ENCODE results near the gene GZMM.

GZMM gene

DNA sequence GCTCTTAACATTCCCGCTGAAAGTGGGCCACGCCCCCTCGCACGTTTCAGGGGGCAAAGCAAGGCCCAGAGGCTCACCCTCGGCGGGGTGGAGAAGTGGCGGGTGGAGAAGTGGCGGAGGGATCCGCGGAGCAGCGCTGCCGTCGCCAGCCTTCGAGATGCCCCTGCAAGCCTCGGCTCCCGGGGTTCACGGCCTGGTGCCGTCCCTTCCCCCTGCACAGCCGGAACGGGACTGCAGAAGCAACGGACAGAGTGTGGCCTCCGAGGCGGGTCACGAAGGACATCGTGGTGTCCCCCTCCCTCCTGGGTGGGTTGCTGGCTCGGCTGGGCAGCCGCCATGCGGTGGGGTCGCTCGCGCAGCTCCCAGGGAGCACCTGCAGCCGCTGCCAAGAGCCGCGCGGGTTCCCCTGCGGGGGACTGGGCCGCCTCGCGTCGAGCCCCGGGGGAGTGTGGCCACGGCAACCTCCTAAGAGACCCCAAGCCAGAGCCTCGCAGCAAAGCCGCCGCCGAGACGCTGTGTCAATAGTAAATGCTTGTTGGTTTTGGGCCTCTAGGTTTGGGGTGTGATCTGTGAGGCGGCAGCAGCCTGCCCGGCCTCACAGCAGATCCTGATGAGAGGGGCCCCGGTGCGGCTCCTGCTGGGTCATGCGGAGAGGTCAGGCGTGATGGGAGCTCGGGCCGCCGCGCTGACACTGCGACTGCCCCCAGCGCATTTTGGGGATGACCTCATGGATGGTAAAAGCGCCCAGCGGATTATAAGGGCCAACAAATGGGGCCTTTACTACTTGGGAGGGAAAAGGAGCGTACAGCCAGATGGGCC, 31.1 kb upstream of the GZMM start:
- peak; percentile 68 for DNase-seq

DNA sequence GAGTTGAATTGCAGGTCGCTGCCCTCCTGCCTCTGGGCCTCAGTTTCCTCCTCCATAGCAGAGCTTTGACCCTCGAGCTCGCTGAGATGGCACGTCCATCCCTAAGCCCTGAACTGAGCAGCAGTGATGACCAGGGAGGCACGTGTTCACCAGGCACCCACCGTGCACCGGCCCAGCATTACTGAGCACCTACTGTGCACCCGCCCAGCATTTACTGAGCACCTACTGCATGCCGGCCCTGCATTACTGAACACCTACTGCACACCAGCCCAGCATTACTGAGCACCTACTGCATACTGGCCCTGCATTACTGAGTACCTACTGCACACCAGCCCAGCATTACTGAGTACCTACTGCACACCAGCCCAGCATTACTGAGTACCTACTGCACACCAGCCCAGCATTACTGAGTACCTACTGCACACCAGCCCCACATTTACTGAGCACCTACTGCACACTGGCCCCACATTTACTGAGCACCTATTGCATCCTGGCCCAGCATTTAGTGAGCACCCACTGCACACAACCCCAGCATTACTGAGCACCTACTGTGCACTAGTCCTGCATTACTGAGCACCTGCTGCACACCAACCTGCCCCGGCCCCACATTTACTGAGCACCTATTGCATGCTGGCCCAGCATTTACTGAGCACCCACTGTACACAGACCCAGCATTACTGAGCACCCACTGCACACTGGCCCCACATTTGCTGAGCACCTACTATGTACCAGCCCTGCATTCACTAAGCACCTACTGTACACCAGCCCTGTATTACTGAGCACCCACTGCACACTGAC, 30.3 kb upstream of the GZMM start:
- no peak for DNase-seq

DNA sequence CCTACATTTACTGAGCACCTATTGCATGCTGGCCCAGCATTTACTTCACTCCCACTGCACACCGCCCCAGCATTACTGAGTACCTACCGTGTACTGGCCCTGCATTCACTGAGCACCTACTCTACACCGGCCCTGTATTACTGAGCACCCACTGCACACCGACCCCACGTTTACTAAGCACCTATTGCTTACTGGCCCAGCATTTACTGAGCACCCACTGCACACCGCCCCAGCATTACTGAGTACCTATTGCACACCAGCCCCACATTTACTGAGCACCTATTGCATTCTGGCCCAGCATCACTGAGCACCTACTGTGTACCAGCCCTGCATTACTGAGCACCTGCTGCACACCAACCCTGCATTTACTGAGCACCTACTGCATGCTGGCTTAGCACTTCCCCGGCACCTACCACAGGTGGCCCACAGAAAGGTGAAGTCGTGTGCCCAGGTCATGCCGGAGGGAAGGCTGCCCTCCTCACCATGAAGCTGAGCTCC, 29.6 kb upstream of the GZMM start:
- DNase-seq, result no peak

DNA sequence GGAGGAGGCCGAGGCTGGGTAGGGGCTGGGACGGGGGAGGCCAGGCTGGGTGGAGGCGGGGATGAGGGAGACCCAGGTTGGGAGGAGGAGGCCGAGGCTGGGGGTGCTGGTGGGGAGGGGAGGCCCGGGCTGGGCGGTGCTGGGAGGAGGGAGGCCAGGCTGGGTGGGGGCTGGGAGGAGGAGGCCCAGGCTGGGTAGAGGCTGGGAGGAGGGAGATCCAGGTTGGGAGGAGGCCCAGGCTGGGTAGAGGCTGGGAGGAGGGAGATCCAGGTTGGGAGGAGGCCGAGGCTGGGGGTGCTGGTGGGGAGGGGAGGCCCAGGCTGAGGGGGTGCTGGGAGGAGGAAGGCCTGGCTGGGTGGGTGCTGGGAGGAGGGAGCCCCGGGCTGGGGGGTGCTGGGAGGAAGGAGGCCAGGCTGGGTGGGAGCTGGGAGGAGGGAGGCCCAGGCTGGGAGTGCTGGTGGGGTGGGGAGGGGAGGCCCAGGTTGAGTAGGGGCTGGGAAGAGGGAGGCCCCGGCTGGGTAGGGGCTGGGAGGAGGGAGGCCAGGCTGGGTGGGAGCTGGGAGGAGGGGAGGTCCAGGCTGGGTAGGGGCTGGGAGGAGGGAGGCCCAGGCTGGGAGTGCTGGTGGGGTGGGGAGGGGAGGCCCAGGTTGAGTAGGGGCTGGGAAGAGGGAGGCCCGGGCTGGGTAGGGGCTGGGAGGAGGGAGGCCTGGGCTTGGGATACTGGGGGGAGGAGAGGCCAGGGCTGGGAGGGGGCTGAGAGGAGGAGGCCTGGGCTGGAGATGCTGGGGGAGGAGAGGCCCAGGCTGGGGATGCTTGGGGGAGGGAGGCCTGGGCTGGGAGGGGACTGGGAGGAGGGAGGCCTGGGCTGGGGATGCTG, 25.9 kb upstream of the GZMM start:
- no peak for DNase-seq

DNA sequence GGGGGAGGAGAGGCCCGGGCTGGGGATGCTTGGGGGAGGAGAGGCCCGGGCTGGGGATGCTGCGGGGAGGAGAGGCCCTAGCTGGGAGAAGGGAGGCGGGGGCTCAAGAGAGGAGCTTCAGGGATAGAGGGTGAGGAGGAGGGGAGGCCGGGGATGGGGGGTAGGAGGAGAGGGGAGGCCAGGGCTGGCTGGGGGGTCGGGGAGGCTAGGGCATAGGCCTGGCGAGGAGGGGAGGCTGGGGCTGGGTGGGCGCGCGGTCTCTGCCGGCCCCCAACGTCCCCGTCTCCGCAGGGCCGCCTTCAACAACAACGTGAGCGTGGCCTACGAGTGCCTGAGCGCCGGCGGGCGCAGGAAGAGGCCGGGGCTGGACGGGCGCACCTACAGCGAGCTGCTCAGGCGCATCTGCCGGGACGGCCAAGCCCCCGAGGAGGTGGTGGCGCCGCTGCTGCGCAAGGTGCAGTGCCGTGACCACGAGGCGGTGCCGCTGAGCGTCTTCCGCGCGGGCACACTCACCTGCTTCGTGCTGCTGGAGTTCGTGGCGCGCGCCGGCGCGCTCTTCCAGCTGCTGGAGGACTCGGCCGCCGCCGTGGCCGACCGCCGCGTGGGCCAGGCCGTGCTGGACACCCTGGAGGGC, 25.1 kb upstream of the GZMM start:
- no peak for DNase-seq

DNA sequence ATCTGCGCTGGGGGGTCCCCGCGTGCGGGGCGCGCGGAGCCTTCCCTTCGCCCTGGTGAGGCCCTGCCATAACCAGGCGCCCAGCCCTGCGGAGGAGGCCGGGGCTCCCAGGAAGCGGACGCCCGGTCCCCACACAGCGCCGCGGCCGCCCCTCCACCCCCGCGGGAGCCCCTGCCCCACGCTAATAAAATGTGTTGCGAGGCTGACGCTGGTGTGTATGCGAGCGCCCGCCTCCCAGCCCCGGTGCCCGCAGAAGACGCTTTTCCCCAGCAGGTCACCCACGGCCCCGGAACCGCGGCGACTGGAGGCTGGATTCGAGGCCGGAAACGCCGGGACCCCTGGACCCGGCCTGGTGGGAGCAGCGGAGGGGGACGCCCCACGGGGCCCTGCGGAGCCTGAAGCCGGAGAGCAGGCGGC, 24.4 kb upstream of the GZMM start:
- DNase-seq, result no peak

DNA sequence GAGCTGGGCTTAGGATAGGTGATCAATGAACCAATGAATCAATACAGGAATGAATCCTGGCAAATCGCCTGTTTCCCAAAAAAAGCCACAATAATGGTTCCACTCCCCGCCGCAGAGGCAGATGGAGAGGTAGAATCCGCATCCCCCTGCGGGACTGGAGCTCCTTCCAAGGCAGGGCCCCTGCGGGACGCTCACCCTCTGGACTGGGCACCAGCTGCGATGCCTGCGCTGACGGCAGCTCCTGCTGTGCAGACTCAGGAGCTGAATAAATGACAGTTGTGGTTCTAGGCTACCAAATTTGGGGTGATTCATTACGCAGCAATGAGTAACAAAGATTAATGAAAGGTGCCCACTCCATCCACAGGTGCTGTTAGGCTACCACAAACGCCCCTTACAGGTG, 21.1 kb upstream of the GZMM start:
- DNase-seq, result no peak

DNA sequence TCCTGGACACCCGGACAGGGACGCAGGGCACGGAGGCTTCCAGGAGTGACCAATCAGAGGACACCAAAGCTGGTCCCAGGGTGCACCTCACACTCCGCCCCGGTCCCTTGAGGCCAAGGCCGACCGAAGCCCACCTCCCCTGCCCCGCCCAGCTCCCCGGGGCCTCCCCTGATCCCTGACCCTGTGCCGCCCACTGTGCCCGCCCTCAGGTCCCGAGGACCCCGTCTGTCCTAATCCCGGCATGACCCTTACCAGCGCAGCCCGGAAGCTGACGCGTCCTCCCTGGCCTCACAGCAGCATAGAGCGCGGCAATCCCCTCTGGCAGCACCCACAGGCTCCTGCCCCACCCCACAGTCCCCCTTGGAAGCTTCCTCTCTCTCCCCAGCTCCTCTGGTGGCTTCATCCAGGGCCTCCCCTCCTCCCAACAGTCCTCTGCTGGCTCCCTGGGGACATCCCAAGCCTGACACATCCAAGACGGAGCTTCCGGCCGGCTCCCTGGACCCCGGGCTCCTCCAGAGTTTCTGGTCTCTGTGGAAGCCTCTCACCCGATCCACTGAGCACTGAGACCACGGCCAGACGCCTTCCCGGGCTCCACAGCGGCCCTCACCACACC, 19.7 kb upstream of the GZMM start:
- DNase-seq, result no peak

DNA sequence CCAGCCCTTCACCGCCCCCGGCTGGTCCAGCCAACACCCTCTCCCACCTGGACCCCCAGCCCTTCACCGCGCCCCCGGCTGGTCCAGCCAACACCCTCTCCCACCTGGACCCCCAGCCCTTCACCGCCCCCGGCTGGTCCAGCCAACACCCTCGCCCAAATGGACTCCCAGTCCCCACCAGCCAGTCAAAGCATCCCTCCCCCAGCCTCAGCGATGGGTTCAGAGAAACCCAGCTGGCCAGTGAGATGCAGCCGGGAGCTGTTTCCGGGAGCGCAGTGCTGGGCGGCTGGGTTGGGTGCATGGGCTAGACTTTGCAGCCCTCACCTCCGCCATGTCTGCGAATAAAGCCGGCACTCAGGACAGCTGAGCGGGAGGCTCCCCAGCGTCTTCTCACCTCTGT, 18.8 kb upstream of the GZMM start:
- DNase-seq, result no peak

DNA sequence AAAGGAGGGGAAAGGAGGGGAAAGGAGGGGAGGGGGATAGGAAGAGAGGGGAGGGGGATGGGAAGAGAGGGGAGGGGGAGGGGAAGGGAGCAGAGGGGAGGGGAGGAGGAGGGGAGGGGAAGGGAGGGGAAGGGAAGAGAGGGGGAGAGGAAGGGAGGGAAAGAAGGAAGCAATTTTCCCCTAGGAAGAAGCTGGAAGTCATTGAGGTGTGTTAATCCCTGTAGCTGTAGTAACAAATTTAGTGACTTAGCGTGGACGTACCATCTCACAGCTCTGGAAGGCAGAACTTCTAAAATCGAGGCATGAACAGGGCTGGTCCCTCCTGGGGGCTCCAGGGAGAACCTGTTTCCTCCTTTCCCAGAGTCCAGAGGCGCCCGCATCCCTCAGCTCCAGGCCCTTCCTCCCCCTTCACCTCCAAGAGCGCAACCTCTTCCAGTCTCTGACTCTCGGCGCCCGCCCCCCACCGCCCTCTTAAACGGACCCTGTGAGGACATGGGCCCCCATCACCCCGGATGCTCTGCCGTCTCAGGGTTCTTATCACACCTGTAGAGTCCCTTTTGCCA, 17.9 kb upstream of the GZMM start:
- DNase-seq, result no peak

DNA sequence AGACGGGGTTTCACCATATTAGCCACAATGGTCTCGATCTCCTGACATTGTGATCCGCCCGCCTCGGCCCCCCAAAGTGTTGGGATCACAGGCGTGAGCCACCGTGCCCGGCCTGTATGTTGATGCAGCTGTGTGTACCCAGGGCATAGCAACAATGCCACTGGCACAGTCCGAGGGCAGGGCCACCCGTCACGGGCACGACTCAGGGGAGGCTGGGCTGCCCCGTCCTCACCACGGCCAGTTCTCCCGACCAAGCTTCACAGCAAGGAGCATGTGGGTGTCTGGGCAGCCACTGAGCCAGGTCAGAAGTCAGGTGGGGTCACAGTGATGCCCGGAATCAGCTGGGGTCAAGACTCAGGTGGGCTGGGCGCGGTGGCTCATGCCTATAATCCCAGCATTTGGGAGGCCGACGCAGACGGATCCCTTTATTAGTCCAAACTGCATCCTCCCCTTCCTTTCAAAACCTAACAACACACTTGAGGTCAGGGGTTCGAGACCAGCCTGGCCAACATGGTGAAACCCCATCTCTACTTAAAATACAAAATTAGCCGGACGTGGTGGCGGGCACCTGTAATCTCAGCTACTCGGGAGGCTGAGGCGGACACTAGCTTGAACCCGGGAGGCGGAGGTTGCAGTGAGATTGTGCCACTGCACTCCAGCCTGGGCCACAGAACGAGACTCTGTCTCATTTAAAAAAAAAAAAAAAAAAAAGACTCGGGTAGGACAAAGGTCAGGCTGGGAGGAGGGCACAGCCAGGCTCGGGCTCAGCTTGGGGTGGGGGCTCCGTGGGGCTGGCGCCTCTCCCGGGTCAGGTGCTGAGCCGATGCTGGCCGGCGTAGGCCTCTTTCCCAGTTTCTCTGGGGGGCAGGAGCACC, 13.5 kb upstream of the GZMM start:
- no peak for DNase-seq

DNA sequence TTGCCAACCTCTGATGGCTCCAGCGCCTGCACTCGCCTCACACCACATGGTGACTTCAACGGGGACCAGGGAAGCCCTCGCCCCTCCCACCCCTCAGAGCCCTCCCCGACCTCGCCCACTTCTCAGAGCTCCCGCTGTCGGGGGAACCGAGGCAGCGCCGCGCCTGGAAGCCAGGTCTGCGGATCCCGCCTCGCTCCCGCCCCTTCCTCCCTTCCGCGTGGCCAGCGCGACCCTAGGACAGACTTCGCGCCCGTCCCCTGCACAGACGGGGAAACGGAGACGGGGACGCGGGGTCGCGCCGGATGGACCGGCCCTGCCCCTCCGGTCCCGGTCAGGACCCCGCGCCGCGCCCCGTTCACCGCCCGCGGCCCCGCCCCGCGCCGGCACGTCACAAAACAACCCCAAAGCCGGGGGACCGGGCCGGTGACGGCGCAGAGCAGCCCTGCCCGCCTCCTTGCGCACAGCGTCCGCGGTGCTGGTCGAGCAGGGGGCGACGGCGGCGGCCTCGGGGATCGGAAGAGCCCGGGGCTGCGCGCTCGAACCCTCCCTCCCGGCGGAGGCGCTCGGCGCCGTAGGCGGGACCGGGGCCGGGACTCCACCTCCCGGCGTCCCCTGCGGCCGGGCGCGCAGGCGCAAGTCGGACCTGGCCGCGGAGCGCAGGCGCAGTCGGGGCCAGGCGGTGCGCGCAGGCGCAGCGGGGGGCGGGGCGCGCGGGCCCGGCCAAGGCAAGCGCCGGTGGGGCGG, 12.7 kb upstream of the GZMM start:
- peak; percentile 68 for DNase-seq

DNA sequence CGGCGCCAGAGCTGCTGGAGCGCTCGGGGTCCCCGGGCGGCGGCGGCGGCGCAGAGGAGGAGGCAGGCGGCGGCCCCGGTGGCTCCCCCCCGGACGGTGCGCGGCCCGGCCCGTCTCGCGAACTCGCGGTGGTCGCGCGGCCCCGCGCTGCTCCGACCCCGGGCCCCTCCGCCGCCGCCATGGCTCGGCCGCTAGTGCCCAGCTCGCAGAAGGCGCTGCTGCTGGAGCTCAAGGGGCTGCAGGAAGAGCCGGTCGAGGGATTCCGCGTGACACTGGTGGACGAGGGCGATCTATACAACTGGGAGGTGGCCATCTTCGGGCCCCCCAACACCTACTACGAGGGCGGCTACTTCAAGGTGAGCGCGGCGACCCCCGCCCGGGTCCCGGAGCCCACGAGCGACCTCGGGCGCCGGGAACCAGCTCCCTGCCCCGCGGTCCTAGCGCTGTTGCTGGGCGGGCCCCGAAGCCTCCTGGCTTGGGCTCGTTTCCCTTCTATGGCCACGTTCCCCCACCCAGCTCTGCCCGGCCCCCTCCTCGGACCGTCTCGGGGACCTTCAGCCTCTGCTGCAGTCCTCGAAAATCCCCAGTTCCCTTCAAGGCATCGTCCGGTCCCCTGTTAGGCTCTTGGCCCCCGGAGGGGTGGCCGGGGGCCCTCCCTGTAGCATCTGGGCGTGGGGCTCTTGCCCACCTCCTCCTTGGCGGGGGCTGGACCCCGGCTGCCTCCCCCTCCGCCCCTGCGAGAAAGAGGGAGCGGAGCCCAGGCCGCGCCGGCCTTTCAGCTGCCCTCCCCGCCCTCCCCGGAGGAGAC, 11.9 kb upstream of the GZMM start, which contains the start of gene CDC34:
TSS of gene CDC34 (plus strand) at position 8 of the 808 bp plus-strand sequence. CDS start at position 180, 172 bp downstream.
- DNase-seq, result no peak

DNA sequence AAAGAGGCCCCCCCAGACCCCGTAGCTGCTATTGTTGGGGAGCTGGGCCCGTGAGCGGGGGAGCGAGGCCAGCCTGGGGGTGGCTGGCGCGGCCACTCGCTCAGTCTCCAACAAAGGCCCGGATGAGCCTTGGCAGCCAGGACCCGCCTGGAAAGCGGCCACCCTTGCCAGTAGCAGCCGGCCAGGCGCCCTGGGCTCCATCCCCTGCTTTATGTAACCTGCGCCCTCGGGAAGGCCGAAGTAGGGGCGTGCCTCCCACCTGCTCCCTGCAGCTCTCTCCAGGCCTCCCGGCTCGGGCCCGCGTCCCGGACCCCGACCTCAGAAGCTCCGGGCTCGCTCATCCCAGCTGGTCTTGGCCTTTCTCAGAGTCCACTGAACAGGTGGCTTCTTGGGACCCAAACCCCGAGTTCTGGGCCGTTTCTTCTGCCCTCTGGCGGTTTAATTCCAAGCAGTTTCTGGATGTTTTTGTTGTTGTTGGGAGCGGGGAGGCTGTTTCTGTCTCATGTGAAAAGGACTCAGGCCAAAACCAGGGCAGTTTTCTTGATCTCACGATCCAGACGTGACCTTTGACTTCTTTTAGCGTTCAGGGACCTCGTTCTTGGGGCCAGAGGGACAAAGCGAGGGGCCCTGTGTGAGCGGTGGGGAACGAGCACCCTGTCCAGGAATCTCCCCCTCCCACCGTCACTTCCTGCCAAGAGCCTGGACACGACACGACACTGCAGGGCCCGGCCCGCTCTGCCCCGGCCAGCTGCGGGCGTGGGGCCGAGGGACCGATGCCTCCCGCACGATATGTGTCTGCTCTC, 11.1 kb upstream of the GZMM start:
- DNase-seq, result peak; percentile 33

DNA sequence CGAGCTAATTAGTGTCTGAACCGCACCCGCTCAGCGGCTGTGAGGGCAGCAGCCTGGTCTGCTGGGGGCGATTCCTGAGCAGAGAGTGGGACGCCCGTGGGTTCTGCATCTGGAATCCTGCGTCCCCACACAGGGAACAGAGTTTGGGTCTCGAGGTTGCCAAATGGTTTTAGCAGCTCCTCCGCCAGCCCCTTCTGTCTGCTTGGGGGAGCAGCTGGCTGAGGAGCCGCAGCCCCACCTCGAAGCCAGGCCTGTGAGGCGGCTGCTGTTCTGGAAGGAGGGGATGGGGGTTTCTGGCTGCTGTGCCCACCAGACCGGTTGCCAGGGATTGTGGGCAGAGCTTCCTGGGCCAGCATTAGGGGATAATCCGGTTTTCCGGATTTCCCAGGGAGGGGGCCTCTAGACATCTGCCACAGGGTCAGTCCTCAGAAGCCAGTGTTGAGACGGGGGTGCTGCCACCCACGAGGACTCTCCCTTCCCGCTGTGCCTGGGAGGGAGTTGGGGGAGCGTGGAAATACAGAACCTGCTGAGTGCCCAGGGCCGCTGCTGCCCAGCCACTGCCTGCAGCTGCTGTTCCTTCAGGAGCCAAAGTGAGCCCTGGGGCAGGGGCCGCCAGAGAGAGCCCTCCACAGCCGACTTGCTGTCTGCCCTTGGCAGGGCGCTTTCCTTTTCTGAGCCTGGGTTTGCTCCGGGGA, 10.3 kb upstream of the GZMM start:
- no peak for DNase-seq

DNA sequence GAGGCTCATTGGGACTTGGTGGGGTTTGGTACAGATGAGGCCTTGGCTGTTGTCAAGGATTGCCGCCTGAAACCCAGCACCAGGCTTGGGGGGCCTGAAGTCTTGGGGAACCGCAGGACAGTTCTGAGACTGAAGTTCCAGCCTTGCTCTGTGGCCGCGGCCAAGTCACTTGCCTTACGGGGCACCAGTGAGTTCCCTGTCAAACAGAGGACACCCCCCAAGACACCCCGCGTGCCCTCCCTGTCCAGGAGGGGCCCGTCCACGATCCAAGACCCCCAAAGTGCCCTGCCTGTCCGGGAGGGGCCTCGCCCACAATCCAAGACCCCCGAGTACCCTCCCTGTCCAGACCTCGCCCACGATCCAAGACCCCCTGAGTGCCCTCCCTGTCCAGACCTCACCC, 9.8 kb upstream of the GZMM start:
- no peak for DNase-seq
